ENCODE measurements around the gene PARP1.

- TF ChIP-seq CTCF (conservative IDR thresholded peaks at IDR 0.05 in 1 of 2, IDR thresholded peaks at IDR 0.05 in 1 of 2; ENCODE audit: low read depth in 1 of 2, low read length in 2 of 2) (no peak), EZH2 (IDR thresholded peaks at IDR 0.05; ENCODE audit: low read length, missing control alignments) (no peak)
Observed at GRCh38 chr1:226401355-226402303, 6.3 kb downstream of the PARP1 start.

Measured in fibroblast of lung (primary cell).